ENCODE results near the gene EPHB3. TPM values are rescaled to one million over a fixed set of nuclear protein-coding genes. Genes with fewer than 3 reads are reported as not detected.
"Not testable (repeated sequence)": the region's sequence is repeated elsewhere in the genome, so short reads cannot be mapped to it uniquely, and the experiment has no call there.

Gene EPHB3
- total RNA-seq, 4 donors from 2014 or later: 14.7 to 58.1 (median 33.1) TPM

GRCh38 chr3:184616436-184616835 is 54.9 kb downstream of the EPHB3 start:
- Histone ChIP-seq H3K36me3 (no peaks in the 10 kb centered on the region), H3K9me3 (no peaks in the 10 kb centered on the region), H3K4me3 (no peak overlapping the region), H3K27me3 (no peaks in the 10 kb centered on the region), H3K4me1 (peaks cover 3 to 30% (median 14%) of the 10 kb centered on the region in 3 donors), H3K27ac (no peak overlapping the region)
- TF ChIP-seq, protein P1, sequence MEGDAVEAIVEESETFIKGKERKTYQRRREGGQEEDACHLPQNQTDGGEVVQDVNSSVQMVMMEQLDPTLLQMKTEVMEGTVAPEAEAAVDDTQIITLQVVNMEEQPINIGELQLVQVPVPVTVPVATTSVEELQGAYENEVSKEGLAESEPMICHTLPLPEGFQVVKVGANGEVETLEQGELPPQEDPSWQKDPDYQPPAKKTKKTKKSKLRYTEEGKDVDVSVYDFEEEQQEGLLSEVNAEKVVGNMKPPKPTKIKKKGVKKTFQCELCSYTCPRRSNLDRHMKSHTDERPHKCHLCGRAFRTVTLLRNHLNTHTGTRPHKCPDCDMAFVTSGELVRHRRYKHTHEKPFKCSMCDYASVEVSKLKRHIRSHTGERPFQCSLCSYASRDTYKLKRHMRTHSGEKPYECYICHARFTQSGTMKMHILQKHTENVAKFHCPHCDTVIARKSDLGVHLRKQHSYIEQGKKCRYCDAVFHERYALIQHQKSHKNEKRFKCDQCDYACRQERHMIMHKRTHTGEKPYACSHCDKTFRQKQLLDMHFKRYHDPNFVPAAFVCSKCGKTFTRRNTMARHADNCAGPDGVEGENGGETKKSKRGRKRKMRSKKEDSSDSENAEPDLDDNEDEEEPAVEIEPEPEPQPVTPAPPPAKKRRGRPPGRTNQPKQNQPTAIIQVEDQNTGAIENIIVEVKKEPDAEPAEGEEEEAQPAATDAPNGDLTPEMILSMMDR (IDR thresholded peaks at IDR 0.05): no peak
- TF ChIP-seq POLR2A (IDR thresholded peaks at IDR 0.05): no peak
- WGBS, 2 donors: 74 to 76% methylated on average over 5 of the region's 5 CpGs
- DNase-seq: no peak
- intact Hi-C loops (cut with DNase I): no loop called here

- peaks cover 3 to 33% (median 14%) of the 10 kb centered on the region in 3 donors for H3K4me1 ChIP-seq
- DNase-seq; H3K9me3 ChIP-seq; H3K36me3 ChIP-seq; H3K27me3 ChIP-seq; H3K4me3 ChIP-seq; H3K27ac ChIP-seq; intact Hi-C loops (cut with DNase I): not testable (repeated sequence)
- WGBS, 2 donors: 90 to 91% methylated on average over 4 of the region's 4 CpGs
These were observed 55.7 kb downstream of the EPHB3 start for GRCh38 chr3:184617306-184617705.

- Histone ChIP-seq H3K4me3 (no peak overlapping the region), H3K4me1 (peaks cover 3 to 33% (median 14%) of the 10 kb centered on the region in 3 donors), H3K27ac (no peak overlapping the region), H3K36me3 (no peaks in the 10 kb centered on the region), H3K27me3 (no peaks in the 10 kb centered on the region), H3K9me3 (no peaks in the 10 kb centered on the region)
- no peak for TF ChIP-seq POLR2A (IDR thresholded peaks at IDR 0.05)
- TF ChIP-seq, protein P1 (IDR thresholded peaks at IDR 0.05): no peak
- no peak for DNase-seq
- 61 to 62% methylated on average over 5 to 7 of the region's 7 CpGs for WGBS, 2 donors
- intact Hi-C loops (cut with DNase I): no loop called here
These were observed 57.2 kb downstream of the EPHB3 start for GRCh38 chr3:184618811-184619210.

DNA sequence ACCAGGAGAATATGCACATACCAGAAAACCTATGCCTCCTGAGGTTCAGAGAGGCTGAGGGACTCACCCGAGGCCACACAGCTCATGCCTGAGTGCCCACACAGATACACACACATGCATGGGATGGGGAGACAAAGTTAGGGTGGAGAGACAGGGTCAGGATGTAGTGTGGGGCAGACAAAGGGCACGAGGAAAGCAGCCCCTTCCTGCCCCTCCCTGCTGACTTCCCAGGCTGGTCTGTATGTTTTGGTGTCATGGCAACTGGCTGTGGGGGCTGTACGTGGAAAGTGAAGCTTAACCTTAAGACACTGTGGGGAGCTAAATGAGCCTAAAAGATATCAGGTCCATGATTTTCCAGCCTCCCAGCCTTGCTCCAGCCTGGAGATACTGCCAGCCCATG is 57.8 kb downstream of the EPHB3 start:
- Histone ChIP-seq H3K27me3 (no peaks in the 10 kb centered on the region), H3K36me3 (no peaks in the 10 kb centered on the region), H3K4me3 (no peak overlapping the region), H3K27ac (peak overlapping the region in 1 of 4 donors; percentile 75), H3K4me1 (peaks cover 3 to 33% (median 14%) of the 10 kb centered on the region in 3 donors), H3K9me3 (no peaks in the 10 kb centered on the region)
- intact Hi-C loops (cut with DNase I): no loop called here
- TF ChIP-seq, protein P1 (IDR thresholded peaks at IDR 0.05): no peak
- no peak for TF ChIP-seq POLR2A (IDR thresholded peaks at IDR 0.05)
- no peak for DNase-seq
- 0 to 32% methylated on average over 2 to 3 of the region's 3 CpGs for WGBS, 2 donors

DNA sequence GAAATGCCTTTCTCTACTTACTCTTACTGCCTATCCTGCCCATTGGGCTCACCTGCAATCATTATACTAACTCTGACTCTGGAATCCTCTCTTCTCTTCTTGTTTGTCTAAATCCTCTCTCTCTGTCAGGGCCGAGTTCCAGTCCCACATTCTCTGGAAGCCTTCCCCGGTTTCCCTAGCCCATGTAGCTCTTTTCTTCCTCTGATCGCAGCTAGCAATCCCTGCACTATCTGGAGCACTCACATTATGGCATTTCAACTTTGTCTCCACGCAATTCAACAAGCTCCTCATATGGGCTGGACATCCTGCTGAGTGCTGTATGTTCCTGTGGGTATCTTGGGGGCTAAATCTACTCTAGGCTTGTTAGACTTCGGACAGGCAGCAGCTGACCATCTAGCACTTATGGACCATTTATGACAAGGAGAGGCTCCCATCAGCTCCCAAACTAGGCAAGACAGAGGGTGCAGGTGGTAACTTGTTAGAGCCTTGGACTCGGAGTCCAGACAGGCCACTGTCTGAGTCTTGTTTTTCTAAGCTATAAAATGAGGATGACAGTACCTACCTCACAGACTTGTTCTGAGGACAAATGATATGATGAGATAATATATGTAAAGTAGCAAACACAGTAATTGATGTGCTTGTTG is 58.3 kb downstream of the EPHB3 start:
- peaks cover 3 to 33% (median 14%) of the 10 kb centered on the region in 3 donors for H3K4me1 ChIP-seq
- 51 to 59% methylated on average over 6 of the region's 6 CpGs for WGBS, 2 donors

More for the DNA sequence above, 58.3 kb downstream of the EPHB3 start:
- no peaks in the 10 kb centered on the region for H3K9me3 ChIP-seq
- peak overlapping the region in 2 of 4 donors; percentile 65 to 75 for H3K27ac ChIP-seq
- H3K36me3 ChIP-seq: no peaks in the 10 kb centered on the region
- TF ChIP-seq POLR2A (IDR thresholded peaks at IDR 0.05): no peak
- TF ChIP-seq, protein P1 (IDR thresholded peaks at IDR 0.05): no peak
- no peak overlapping the region for H3K4me3 ChIP-seq
- intact Hi-C loops (cut with DNase I): no loop called here
- no peak for DNase-seq
- no peaks in the 10 kb centered on the region for H3K27me3 ChIP-seq
